Stimulated activated naive B cell treated with anti-CD40 and anti-IgM and Interleukin-4, amounts not matched to agents 10 μg/mL and 1 μg/mL and 100 μg/mL, for 72 hours (primary cell): ENCODE measurements around the gene VPS41.

Experiments used
- ATAC-seq, 2 donors: fragments of 150-1000 bp; cut with Tn5 transposase; replicated peaks; 2 replicates each; pipeline ENCODE4 v1.10.0; 2021; ENCODE audit warnings: moderate library complexity in 1 of 2
- DNase-seq: peaks from one replicate; pipeline ENCODE4 v3.0.0; 2021
- H3K27ac Mint-ChIP-seq: one replicate; pipeline ENCODE4 v1.8.0; 2022; ENCODE audit warnings: mild to moderate bottlenecking, mixed read lengths
- H3K27me3 Mint-ChIP-seq, 2 donors: one replicate each; pipeline ENCODE4 v1.8.0; 2022; ENCODE audit warnings: mixed read lengths in 2 of 2
- H3K36me3 Mint-ChIP-seq, 2 donors: one replicate each; pipeline ENCODE4 v1.8.0; 2022; ENCODE audit warnings: mixed read lengths in 2 of 2, mild to moderate bottlenecking in 1 of 2
- H3K4me1 Mint-ChIP-seq, 2 donors: one replicate each; pipeline ENCODE4 v1.8.0; 2022; ENCODE audit warnings: mixed read lengths in 2 of 2, mild to moderate bottlenecking in 1 of 2
- H3K4me3 Mint-ChIP-seq, 2 donors: one replicate each; pipeline ENCODE4 v1.8.0; 2022; ENCODE audit warnings: mild to moderate bottlenecking in 2 of 2, mixed read lengths in 2 of 2, moderate library complexity in 1 of 2
- H3K9me3 Mint-ChIP-seq, 2 donors: one replicate each; pipeline ENCODE4 v1.8.0; 2022; ENCODE audit warnings: mixed read lengths in 2 of 2, mild to moderate bottlenecking in 1 of 2

VPS41 gene

DNA sequence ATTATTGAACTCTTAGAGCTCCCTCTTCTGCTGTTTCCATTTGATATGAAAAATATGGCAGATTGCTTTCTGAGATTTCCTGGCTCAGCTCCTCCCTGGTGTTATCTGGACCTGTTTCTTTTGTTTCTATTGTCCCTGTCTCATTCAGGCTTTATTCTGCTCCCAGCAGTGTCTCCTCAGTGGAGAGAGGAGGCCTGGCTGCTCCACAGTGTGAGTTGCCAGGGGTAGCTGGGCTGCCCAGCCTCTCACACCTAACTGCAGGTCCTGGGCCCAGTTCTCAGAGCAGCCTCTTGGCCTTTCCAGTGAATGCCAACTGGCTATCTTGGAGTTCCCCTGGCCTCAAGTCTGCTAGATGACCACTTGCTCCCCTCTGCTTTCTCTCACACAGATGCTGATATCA, 127.0 kb downstream of the VPS41 start:
- no peak overlapping the region for H3K4me3 Mint-ChIP-seq
- no peak for ATAC-seq
- H3K9me3 Mint-ChIP-seq = no peaks in the 10 kb centered on the region
- H3K36me3 Mint-ChIP-seq = peaks cover 24 to 34% of the 10 kb centered on the region in 2 donors
- H3K27me3 Mint-ChIP-seq = no peaks in the 10 kb centered on the region
- peaks cover 2 to 7% of the 10 kb centered on the region in 2 donors for H3K4me1 Mint-ChIP-seq
- DNase-seq = no peak
- no peak overlapping the region for H3K27ac Mint-ChIP-seq

DNA sequence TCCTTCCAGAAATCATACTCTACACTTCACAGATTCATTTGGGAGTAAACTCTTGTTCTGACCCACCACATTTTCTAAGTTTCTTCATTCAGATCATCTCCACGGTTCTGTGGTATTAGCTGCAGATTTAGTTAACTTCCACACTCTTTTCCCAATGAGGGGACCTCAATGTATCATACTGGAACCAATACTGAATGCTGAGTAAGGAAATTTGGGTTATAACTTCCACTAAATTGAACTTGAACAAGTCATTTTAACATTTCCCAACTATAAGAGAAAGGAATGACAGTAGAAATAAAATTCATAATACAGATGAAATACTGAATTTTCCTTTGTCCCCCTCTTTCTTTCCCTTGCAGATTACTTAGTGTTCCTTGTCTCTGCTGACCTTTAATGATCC, 131.4 kb downstream of the VPS41 start:
- H3K27me3 Mint-ChIP-seq = no peaks in the 10 kb centered on the region
- peaks cover 31 to 38% of the 10 kb centered on the region in 2 donors for H3K36me3 Mint-ChIP-seq
- H3K9me3 Mint-ChIP-seq = no peaks in the 10 kb centered on the region
- ATAC-seq = no peak
- no peak overlapping the region for H3K4me3 Mint-ChIP-seq
- no peaks in the 10 kb centered on the region for H3K4me1 Mint-ChIP-seq
- no peak overlapping the region for H3K27ac Mint-ChIP-seq
- DNase-seq = no peak

DNA sequence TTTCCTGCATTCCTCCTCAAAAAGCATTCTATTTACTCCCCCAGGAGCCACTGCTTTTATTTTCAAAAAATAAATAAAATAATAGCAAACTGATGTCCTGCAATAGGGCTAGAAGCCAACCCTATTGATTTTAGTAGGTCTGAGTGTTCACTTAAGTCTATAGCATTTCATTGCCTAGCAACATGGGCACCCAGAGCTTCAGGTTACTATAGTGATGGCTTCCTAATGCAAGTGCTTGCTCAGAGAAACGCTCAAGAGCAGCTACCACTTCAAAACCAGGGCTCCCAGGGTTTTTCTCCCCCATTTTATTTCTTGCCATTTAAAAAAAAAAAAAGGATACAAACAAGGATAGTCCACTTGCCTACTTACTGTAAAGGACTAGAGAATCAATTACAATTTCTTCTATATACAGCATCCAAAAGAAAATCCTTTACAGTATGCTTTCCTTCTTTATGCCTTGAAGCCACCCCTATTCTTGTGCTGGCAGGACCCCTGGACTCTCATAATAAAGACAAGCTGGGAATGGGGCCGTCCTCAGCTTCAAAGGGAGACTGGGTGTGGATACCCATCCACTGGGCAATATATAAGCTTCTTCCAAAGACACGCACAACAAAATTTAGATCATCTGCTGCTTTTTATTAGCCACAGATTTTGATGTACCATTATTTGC, 133.3 kb downstream of the VPS41 start:
- Mint-ChIP-seq H3K36me3 (peaks cover 26 to 34% of the 10 kb centered on the region in 2 donors), H3K4me3 (no peak overlapping the region), H3K9me3 (no peaks in the 10 kb centered on the region), H3K27ac (no peak overlapping the region), H3K4me1 (no peaks in the 10 kb centered on the region), H3K27me3 (no peaks in the 10 kb centered on the region)
- no peak for ATAC-seq
- no peak for DNase-seq

DNA sequence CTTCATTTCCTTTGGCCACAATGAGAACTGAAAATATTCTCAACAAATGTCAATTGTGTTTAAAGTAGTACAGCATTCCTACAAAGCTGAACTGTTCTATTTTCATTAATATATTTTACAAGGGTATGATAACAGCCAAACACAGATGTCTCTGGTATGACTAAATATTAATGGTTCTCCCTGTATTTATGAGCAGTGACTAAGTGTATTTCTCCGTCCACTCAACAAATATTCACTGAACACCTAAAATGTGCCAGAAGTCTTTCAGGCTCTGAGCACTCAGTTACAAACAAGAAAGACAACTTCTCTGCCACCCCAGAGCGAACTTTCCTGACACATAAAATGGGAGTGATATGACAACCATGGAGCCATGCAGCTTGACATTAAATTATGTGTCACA, 135.6 kb downstream of the VPS41 start:
- Mint-ChIP-seq H3K36me3 (peaks cover 40 to 52% of the 10 kb centered on the region in 2 donors), H3K27ac (no peak overlapping the region)
- no peak for ATAC-seq

DNA sequence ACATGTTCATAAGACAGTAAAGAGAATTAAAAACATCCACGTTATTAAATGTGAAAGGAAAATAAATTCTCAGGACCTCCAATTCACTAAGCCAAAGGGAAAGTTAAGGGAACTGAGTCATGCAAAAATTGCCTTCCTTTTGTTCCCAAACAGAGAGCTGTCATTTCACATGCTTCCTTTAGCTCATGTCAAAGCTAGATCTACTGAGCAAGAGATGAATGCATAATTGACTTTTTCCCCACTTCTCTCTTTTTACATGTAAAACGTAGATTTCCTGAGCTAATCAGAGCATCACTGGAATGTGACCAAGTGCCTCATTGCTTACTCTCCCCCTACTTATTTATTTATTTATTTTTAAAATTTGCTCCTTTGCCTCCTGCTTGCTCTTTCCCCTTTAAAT, 148.8 kb downstream of the VPS41 start:
- ATAC-seq = no peak
- Mint-ChIP-seq H3K4me3 (no peak overlapping the region), H3K4me1 (peaks cover 7 to 11% of the 10 kb centered on the region in 2 donors)

More for the DNA sequence above, 135.6 kb downstream of the VPS41 start:
- H3K9me3 Mint-ChIP-seq = no peaks in the 10 kb centered on the region
- H3K27me3 Mint-ChIP-seq = no peaks in the 10 kb centered on the region
- DNase-seq = no peak
- H3K4me3 Mint-ChIP-seq = no peak overlapping the region
- no peaks in the 10 kb centered on the region for H3K4me1 Mint-ChIP-seq

DNA sequence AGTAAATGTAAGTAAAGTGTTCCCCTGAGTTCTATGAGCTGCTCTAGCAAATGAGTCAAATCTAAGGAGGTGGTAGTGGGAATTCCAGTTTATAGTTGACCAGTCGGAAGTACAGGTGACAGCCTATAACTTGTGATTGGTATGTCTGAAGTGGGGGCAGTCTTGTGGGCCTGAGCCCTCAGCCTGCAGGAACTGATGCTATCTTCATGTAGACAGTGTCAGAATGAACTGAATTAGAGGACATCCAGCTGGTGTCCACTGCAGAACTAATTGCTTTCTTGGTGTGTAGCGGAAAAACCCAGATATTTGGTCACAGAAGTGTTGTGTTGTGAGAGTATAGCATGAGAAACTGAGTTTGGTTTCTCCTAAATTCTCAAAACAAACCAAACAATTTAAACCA, 150.0 kb downstream of the VPS41 start:
- Mint-ChIP-seq H3K4me1 (peaks cover under 1 to 2% of the 10 kb centered on the region in 2 donors), H3K9me3 (no peaks in the 10 kb centered on the region), H3K4me3 (no peak overlapping the region), H3K36me3 (peaks cover 28 to 54% of the 10 kb centered on the region in 2 donors), H3K27me3 (no peaks in the 10 kb centered on the region), H3K27ac (no peak overlapping the region)
- ATAC-seq (no peak), DNase-seq (no peak)

More for the DNA sequence above, 148.8 kb downstream of the VPS41 start:
- H3K36me3 Mint-ChIP-seq = peaks cover 28 to 54% of the 10 kb centered on the region in 2 donors
- no peak overlapping the region for H3K27ac Mint-ChIP-seq
- no peaks in the 10 kb centered on the region for H3K27me3 Mint-ChIP-seq
- H3K9me3 Mint-ChIP-seq = no peaks in the 10 kb centered on the region
- DNase-seq = no peak

DNA sequence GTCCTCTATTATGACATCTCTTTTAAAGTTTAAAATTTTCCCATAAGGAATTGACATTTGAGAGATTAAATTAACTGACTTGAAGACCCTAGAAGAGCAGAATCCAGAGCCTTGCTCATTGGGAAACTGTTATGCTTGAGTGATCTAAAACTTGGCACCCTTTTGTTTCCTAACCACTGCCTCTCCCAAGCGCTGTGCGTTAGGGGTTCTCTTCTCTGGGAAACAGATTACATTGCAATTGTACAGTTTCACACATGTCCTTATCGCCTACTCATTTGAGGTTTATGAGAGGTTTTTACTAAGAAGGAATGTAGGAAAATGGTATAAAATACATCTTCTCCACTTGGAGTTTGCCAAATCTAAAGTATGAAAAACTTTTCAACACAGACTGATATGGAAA, 151.1 kb downstream of the VPS41 start:
- no peak for DNase-seq
- no peaks in the 10 kb centered on the region for H3K4me1 Mint-ChIP-seq
- ATAC-seq = no peak
- peaks cover 22 to 56% of the 10 kb centered on the region in 2 donors for H3K36me3 Mint-ChIP-seq
- H3K4me3 Mint-ChIP-seq = no peak overlapping the region
- no peaks in the 10 kb centered on the region for H3K9me3 Mint-ChIP-seq
- no peaks in the 10 kb centered on the region for H3K27me3 Mint-ChIP-seq
- no peak overlapping the region for H3K27ac Mint-ChIP-seq

DNA sequence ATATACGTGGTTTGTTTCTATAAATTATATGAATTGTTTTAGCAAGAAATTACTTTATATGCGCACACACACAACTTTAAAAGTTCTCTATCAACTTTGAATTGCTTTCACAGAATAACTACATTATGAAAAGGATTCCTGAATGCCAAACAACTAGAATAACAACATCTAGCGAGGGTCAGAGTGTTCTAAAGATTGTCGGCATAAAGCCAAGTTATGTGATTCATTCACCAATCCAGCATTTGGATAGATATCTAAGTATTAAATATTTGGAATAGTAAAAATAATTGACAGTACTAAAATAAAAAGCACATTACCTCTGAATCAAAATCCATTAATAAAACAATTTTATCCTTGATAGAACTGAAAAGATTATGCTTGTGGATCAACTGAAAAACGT, 152.5 kb downstream of the VPS41 start:
- H3K36me3 Mint-ChIP-seq = peaks cover 28 to 65% of the 10 kb centered on the region in 2 donors
- H3K4me1 Mint-ChIP-seq = no peaks in the 10 kb centered on the region
- no peak overlapping the region for H3K4me3 Mint-ChIP-seq
- no peak overlapping the region for H3K27ac Mint-ChIP-seq
- ATAC-seq (no peak), DNase-seq (no peak)
- H3K27me3 Mint-ChIP-seq = no peaks in the 10 kb centered on the region
- no peaks in the 10 kb centered on the region for H3K9me3 Mint-ChIP-seq

DNA sequence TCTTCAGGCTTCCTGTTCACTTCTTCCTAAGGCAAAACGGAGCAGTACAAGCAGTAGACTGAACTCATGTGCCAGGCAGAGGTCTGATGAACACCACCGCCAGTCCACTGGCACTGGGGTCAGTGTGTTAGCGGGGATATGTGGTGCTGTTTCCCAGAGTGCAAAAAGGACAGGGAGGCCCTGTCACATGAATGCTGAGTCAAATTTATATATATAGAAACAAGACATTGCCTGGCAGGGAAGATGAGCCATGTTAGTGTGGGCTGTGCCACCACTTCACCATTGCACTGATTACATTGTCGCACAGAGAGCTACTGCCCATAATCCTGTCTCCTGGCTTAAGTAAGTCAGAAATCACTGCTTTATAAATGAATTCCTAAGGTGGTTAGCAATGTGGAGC, 155.6 kb downstream of the VPS41 start:
- ATAC-seq (no peak), DNase-seq (no peak)
- H3K4me3 Mint-ChIP-seq = no peak overlapping the region
- H3K9me3 Mint-ChIP-seq = no peaks in the 10 kb centered on the region
- no peaks in the 10 kb centered on the region for H3K27me3 Mint-ChIP-seq
- no peaks in the 10 kb centered on the region for H3K4me1 Mint-ChIP-seq
- peaks cover 32 to 66% of the 10 kb centered on the region in 2 donors for H3K36me3 Mint-ChIP-seq
- H3K27ac Mint-ChIP-seq = no peak overlapping the region

DNA sequence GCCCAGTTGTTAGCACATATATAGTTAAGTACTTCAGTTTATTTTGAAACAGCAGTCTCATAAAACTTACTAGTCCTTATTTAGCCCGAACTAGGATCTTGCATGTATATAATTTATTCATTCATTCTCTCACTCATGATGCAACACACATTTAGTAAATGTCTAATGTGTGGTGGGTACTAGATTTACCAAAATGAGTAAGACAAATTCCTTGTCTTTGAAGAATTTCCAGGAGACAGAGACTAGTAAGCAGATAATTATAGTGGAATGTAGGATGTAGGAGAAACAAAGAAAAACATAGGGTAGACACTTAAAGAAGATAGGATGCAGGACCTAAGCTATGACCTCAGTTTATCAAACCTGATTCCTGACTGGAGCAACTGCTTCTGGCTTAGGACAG, 157.6 kb downstream of the VPS41 start:
- no peak overlapping the region for H3K4me3 Mint-ChIP-seq
- no peaks in the 10 kb centered on the region for H3K4me1 Mint-ChIP-seq
- DNase-seq (no peak), ATAC-seq (no peak)
- no peaks in the 10 kb centered on the region for H3K27me3 Mint-ChIP-seq
- no peak overlapping the region for H3K27ac Mint-ChIP-seq
- H3K9me3 Mint-ChIP-seq = no peaks in the 10 kb centered on the region
- peaks cover 44 to 73% of the 10 kb centered on the region in 2 donors for H3K36me3 Mint-ChIP-seq

DNA sequence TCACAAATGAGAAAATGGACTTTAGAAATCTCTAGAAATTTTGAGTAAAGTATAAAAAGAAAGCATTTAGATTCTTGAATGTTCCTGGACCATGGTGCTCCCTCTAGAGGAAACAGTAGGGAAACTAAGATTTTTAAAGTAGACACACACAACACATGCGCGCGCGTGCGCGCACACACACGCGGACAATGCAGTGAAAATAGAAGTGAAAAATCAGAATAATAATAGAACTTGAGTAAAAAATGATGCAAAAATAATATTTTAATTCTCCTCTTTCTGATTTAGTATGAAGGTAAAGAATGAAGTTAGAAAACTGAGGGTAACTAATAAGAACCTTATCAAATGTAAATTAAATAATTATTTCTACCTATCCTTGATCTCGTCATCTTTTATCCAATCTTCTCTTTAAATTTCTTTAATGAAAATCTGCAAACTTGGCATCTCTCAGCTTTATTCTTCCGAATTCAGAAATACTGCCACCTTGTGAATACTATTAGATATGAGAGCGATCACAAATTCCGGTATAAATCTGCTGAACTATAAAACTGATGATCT, 160.9 kb downstream of the VPS41 start:
- ATAC-seq (no peak), DNase-seq (no peak)
- Mint-ChIP-seq H3K36me3 (peaks cover 47 to 70% of the 10 kb centered on the region in 2 donors), H3K4me1 (no peaks in the 10 kb centered on the region), H3K27me3 (no peaks in the 10 kb centered on the region), H3K27ac (no peak overlapping the region), H3K9me3 (no peaks in the 10 kb centered on the region), H3K4me3 (no peak overlapping the region)

DNA sequence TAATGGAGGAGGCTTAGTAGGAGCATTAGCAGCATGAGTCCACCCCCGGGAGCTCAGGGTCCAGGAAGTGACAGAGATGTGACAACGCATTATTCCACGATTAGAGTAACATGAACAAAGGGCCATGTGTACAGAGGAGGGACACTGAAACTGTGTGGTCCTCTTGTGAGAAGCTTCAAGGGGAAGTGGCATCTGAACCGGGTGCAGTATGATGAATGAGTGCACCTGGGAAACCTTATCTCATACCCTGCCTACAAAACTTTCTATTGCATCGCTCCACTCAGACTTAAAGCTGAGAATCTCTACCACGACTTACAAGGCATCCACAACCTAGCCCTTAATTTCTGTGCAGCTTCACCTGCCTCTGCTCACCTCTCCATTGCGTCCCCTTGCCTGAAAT, 162.6 kb downstream of the VPS41 start:
- Mint-ChIP-seq H3K36me3 (peaks cover 46 to 67% of the 10 kb centered on the region in 2 donors), H3K9me3 (no peaks in the 10 kb centered on the region), H3K4me3 (no peak overlapping the region), H3K27me3 (no peaks in the 10 kb centered on the region), H3K27ac (no peak overlapping the region), H3K4me1 (no peaks in the 10 kb centered on the region)
- ATAC-seq (no peak), DNase-seq (no peak)

DNA sequence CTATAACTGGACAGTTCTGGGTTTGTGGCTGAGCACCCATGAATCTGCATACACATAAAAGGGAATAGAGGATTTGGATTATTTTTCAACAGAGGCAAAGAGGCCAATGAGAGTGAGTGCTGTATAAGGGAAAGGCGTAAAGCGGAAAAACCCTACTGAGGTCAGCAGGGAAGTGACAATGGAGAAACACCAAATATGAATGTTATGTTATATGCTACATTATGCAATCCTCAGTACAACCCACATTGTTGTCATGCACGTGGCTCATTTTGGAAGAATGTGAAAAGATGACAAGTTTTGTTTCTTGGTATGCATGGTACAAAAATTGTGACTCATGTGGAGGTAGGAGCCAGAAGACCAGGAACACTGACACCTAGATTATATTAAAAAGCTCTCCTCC, 164.2 kb downstream of the VPS41 start:
- DNase-seq = no peak
- H3K9me3 Mint-ChIP-seq = no peaks in the 10 kb centered on the region
- no peak overlapping the region for H3K4me3 Mint-ChIP-seq
- peaks cover 6 to 8% of the 10 kb centered on the region in 2 donors for H3K4me1 Mint-ChIP-seq
- no peak for ATAC-seq
- H3K27ac Mint-ChIP-seq = no peak overlapping the region
- peaks cover 51 to 66% of the 10 kb centered on the region in 2 donors for H3K36me3 Mint-ChIP-seq
- H3K27me3 Mint-ChIP-seq = no peaks in the 10 kb centered on the region

DNA sequence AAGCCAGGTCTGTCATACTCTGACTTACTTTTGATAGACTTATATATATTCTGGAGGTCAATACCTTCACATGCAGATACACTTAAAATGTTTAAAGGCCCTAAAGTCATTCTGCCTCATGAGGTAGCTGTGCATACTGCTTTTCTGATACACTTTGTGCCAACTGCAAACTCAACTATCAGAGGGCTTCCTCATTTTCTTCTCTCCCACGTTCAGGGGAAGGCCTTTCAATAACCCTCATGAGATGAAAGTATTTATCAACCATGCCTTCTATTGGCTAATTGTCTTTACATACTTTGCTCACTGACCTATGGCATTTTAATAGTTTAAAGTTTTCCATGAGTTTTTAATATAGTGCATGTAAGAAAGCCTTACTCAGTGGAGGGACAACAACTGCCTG, 165.1 kb downstream of the VPS41 start:
- H3K4me3 Mint-ChIP-seq = no peak overlapping the region
- no peak overlapping the region for H3K27ac Mint-ChIP-seq
- ATAC-seq (no peak), DNase-seq (no peak)
- peaks cover 51 to 60% of the 10 kb centered on the region in 2 donors for H3K36me3 Mint-ChIP-seq
- no peaks in the 10 kb centered on the region for H3K27me3 Mint-ChIP-seq
- H3K4me1 Mint-ChIP-seq = peaks cover 6 to 8% of the 10 kb centered on the region in 2 donors
- no peaks in the 10 kb centered on the region for H3K9me3 Mint-ChIP-seq

DNA sequence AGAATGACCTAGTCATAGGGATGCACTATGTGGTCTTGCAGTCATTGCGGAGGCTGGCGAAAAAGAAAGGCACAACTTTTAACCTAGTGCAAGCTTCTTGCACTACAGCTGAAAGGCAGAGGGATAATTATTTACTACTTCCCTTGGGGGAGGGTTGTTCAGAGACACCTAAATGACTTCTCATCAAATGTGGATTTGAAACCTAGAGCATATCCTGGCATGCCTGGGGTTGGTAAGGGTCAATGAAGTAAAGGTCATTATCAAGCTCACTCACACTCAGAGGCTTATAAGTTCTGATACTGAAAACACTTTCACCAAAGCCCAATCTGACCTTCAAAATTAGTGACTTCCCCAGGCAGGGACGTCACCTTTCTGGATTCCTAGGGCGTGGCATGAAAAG, 168.9 kb downstream of the VPS41 start:
- Mint-ChIP-seq H3K4me3 (no peak overlapping the region), H3K9me3 (no peaks in the 10 kb centered on the region), H3K27ac (no peak overlapping the region), H3K27me3 (no peaks in the 10 kb centered on the region), H3K36me3 (peaks cover 34 to 54% of the 10 kb centered on the region in 2 donors), H3K4me1 (peaks cover 6 to 8% of the 10 kb centered on the region in 2 donors)
- peak; percentile 3 for DNase-seq
- peak; percentile 94 to 97 for ATAC-seq
